ENCODE measurements around the gene STRA8.

The STRA8 gene, protein sequence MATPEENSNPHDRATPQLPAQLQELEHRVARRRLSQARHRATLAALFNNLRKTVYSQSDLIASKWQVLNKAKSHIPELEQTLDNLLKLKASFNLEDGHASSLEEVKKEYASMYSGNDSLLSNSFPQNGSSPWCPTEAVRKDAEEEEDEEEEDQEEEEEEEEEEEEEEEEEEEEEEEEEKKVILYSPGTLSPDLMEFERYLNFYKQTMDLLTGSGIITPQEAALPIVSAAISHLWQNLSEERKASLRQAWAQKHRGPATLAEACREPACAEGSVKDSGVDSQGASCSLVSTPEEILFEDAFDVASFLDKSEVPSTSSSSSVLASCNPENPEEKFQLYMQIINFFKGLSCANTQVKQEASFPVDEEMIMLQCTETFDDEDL

GRCh38 chr7:135233570-135233969 lies at the start of gene STRA8:
TSS of gene STRA8 (plus strand) at chr7:135233838. CDS start at chr7:135240525, 6,687 bp downstream.
- ChIA-PET POLR2A (no interaction called here), CTCF (interaction anchor here (0.9 to 1.3 kb wide), 4 partner anchors 10 to 45 kb away, joined by 3 to 10 read pairs (median 4); no protein-coding TSS in a partner anchor)
- DNase-seq (ENCODE audit: extremely low spot score) = no peak
- no peak for TF ChIP-seq BHLHE40 (IDR thresholded peaks at IDR 0.05; ENCODE audit: borderline replicate concordance)
- TF ChIP-seq ARNT (IDR thresholded peaks at IDR 0.05) = no peak
- TF ChIP-seq FOXK2 (IDR thresholded peaks at IDR 0.05) = no peak
- TF ChIP-seq NFRKB (IDR thresholded peaks at IDR 0.05) = no peak
- no peak for TF ChIP-seq FOXM1 (IDR thresholded peaks at IDR 0.05; ENCODE audit: borderline replicate concordance)
- no peak for TF ChIP-seq SUZ12 (IDR thresholded peaks at IDR 0.05)

GRCh38 chr7:135184254-135184841 lies 49.3 kb upstream of the STRA8 start:
- CTCF ChIA-PET = no interaction called here
- POLR2A ChIA-PET = no interaction called here
- TF ChIP-seq ELF4 (IDR thresholded peaks at IDR 0.05) (no peak), SP1 (IDR thresholded peaks at IDR 0.05) (no peak), FOXK2 (IDR thresholded peaks at IDR 0.05) (no peak), FOXA1 (IDR thresholded peaks at IDR 0.05) (no peak), TARDBP (IDR thresholded peaks at IDR 0.05) (no peak), ARNT (IDR thresholded peaks at IDR 0.05) (no peak), BHLHE40 (IDR thresholded peaks at IDR 0.05; ENCODE audit: borderline replicate concordance) (no peak), ZNF384 (IDR thresholded peaks at IDR 0.05) (no peak)
- DNase-seq (ENCODE audit: extremely low spot score) = no peak

DNA sequence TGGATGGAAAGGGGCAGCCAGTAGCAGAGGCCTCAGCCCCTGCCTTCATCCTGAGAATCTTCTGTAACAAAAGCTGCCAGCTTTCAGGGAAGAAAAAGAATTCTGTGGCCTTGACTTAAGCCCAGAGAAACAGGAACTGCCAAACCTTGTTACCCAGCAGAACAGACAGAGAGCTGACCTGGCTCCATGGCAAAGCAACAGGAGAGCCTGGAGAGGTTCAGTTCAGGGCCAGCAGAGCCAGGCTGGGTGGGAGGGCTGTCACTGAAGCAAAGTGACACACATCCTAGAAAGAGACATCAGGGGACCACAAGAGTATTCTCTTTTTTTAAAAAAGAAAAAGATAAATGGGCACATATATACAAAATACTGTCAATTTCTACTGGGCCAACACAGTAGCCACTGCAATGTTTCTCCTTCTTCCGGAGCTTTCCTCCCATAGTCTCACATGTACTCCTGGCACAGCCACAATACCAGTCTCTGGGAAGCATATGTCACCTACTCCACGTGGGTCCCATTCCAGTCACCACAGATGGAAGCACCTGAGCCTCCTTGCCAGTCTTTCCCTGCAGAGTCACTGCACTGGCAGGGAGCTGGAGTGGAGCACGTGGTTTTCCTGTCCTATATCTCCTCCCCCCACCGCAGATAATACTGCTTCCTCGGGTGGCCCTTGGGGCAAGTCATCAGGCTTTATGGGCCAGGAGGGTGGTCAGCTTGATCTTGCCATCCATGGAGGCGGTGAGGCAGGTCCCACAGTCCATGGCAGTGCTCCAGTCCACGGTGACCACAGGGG lies 48.0 kb upstream of the STRA8 start:
- ChIA-PET POLR2A (no interaction called here), CTCF (interaction anchor here (0.6 kb wide), 1 partner anchor 35 kb away, joined by 3 read pairs; no protein-coding TSS in a partner anchor)
- TF ChIP-seq HDGF (IDR thresholded peaks at IDR 0.05; ENCODE audit: borderline replicate concordance) (no peak), BHLHE40 (IDR thresholded peaks at IDR 0.05; ENCODE audit: borderline replicate concordance) (no peak), FOXA1 (IDR thresholded peaks at IDR 0.05) (no peak), ARNT (IDR thresholded peaks at IDR 0.05) (no peak), SP1 (IDR thresholded peaks at IDR 0.05) (no peak), ELF4 (IDR thresholded peaks at IDR 0.05) (no peak), NFRKB (IDR thresholded peaks at IDR 0.05) (no peak), FOXK2 (IDR thresholded peaks at IDR 0.05) (no peak), LEF1 (IDR thresholded peaks at IDR 0.05; ENCODE audit: borderline replicate concordance) (no peak)
- no peak for DNase-seq (ENCODE audit: extremely low spot score)

DNA sequence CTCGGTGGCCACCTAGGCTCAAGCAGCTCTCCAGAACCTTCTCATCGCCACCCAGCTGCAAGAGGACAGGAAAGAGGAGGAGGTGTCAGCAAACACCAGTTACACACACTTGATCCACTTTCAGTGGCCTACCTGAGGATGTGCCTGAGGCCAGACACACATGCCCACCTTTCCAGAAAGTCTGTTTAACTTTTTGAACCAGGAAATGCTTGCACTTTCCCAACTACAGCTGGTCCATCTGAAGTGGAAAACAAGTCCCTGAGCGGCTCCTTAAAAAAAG lies 47.4 kb upstream of the STRA8 start:
- DNase-seq (ENCODE audit: extremely low spot score) = no peak
- no peak for TF ChIP-seq ZNF384 (IDR thresholded peaks at IDR 0.05)
- TF ChIP-seq FOXM1 (IDR thresholded peaks at IDR 0.05; ENCODE audit: borderline replicate concordance) = no peak
- no peak for TF ChIP-seq LEF1 (IDR thresholded peaks at IDR 0.05; ENCODE audit: borderline replicate concordance)
- TF ChIP-seq SUZ12 (IDR thresholded peaks at IDR 0.05) = no peak
- no peak for TF ChIP-seq TARDBP (IDR thresholded peaks at IDR 0.05)
- TF ChIP-seq SP1 (IDR thresholded peaks at IDR 0.05) = no peak
- no peak for TF ChIP-seq BHLHE40 (IDR thresholded peaks at IDR 0.05; ENCODE audit: borderline replicate concordance)
- no peak for TF ChIP-seq FOXA1 (IDR thresholded peaks at IDR 0.05)
- TF ChIP-seq L3MBTL2 (conservative IDR thresholded peaks at IDR 0.05) = no peak
- TF ChIP-seq ELF4 (IDR thresholded peaks at IDR 0.05) = no peak
- TF ChIP-seq FOXK2 (IDR thresholded peaks at IDR 0.05) = no peak
- CTCF ChIA-PET = interaction anchor here (0.6 kb wide), 1 partner anchor 34 kb away, joined by 3 read pairs; no protein-coding TSS in a partner anchor
- POLR2A ChIA-PET = no interaction called here

DNA sequence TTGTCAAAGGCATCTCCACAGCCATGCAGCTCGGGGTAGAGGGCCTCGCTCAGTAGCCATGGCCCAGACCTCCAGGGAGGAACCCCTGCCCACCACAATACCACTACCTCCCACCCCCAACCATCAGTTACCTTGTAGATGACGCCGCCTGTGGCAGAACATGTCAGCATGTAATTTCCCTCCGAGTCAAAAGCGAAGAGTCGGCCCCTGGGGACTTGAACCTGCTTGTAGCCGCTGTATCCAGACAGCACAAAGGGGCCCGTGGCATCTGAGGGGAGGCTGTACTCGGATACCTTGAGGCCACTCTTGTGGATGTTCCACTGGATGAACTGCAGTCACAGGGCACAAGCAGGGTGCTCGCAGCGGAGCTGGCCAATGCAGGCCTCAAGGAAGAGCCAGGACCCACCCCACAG lies 46.8 kb upstream of the STRA8 start:
- TF ChIP-seq FOXK2 (IDR thresholded peaks at IDR 0.05) (no peak), FOXA1 (IDR thresholded peaks at IDR 0.05) (no peak), CTBP1 (IDR thresholded peaks at IDR 0.05; ENCODE audit: borderline replicate concordance) (no peak), FOXM1 (IDR thresholded peaks at IDR 0.05; ENCODE audit: borderline replicate concordance) (no peak), NFRKB (IDR thresholded peaks at IDR 0.05) (no peak), L3MBTL2 (conservative IDR thresholded peaks at IDR 0.05) (no peak)
- TF ChIP-seq, protein P1, sequence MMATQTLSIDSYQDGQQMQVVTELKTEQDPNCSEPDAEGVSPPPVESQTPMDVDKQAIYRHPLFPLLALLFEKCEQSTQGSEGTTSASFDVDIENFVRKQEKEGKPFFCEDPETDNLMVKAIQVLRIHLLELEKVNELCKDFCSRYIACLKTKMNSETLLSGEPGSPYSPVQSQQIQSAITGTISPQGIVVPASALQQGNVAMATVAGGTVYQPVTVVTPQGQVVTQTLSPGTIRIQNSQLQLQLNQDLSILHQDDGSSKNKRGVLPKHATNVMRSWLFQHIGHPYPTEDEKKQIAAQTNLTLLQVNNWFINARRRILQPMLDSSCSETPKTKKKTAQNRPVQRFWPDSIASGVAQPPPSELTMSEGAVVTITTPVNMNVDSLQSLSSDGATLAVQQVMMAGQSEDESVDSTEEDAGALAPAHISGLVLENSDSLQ (IDR thresholded peaks at IDR 0.05) = no peak
- ChIA-PET CTCF (no interaction called here), POLR2A (no interaction called here)
- DNase-seq (ENCODE audit: extremely low spot score) = no peak

- DNase-seq (ENCODE audit: extremely low spot score) = no peak
- CTCF ChIA-PET = no interaction called here
- POLR2A ChIA-PET = interaction anchor here (0.9 kb wide), 1 partner anchor 14 kb away, joined by 3 read pairs; no protein-coding TSS in a partner anchor
- TF ChIP-seq CTBP1 (IDR thresholded peaks at IDR 0.05; ENCODE audit: borderline replicate concordance) (no peak), L3MBTL2 (conservative IDR thresholded peaks at IDR 0.05) (no peak), ARNT (IDR thresholded peaks at IDR 0.05) (no peak)
Observed at GRCh38 chr7:135188298-135188984, 45.2 kb upstream of the STRA8 start.

DNA sequence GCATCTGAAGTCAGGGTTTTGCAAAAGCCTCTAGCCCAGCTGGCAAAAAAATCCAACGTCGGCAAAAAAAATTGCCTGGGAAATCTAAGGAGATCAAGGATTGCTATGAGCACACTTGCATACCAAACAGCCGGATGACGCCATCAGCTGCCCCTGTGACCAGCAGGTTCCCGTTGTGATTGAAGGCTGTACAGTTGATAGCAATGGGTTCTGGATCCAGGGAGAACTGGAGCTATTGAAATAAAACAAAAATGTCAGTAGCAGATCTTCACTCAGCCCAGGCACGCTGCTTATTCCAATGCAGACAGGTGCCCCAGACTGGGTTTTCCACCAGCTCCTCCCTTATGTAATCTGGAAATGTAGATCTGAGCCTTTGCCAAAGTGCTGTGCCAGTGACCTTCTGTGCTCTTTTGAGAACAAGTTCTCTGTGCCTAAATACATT lies 44.4 kb upstream of the STRA8 start:
- ChIA-PET POLR2A (interaction anchor here (0.6 kb wide), 1 partner anchor 20 kb away, joined by 3 read pairs; no protein-coding TSS in a partner anchor), CTCF (interaction anchor here (0.6 kb wide), 1 partner anchor 439 kb away, joined by 4 read pairs; no protein-coding TSS in a partner anchor)
- no peak for TF ChIP-seq ARNT (IDR thresholded peaks at IDR 0.05)
- TF ChIP-seq LEF1 (IDR thresholded peaks at IDR 0.05; ENCODE audit: borderline replicate concordance) = no peak
- no peak for TF ChIP-seq FOXA1 (IDR thresholded peaks at IDR 0.05)
- TF ChIP-seq, protein P1 (IDR thresholded peaks at IDR 0.05) = no peak
- TF ChIP-seq FOXK2 (IDR thresholded peaks at IDR 0.05) = no peak
- TF ChIP-seq ELF4 (IDR thresholded peaks at IDR 0.05) = no peak
- no peak for DNase-seq (ENCODE audit: extremely low spot score)

Measured in HEK293T (cell line).